Measurements from ENCODE around the gene RAP2C. TPM values are rescaled to one million over a fixed set of nuclear protein-coding genes. Genes with fewer than 3 reads are reported as not detected.

Gene RAP2C
- total RNA-seq (2014; rRNA removed; shearing (Covaris generic); ENCODE audit: low replicate concordance): 9.8 and 27.7 TPM in 2 replicates

- peak within 1 kb of the TSS; percentile 80 for H3K4me2 ChIP-seq (ENCODE audit: low read depth, low read length, poor library complexity, severe bottlenecking)
- peak; percentile 85 for DNase-seq
- H2AFZ ChIP-seq (ENCODE audit: low read length): peak within 1 kb of the TSS; percentile 58; the same call in 1 of the 2 replicates
- H3K4me1 ChIP-seq (ENCODE audit: low read length): peaks cover 27% of the 10 kb centered on the region
- peak within 1 kb of the TSS; percentile 72 for H3K9ac ChIP-seq (ENCODE audit: low read length)
- H3K27ac ChIP-seq (ENCODE audit: low read length): 0 out of 2 replicates have a peak within 1 kb of the TSS, but pooled peaks have one; percentile 23
- no peaks in the 10 kb centered on the region for H3K9me2 ChIP-seq (replicated peaks; ENCODE audit: insufficient read depth, low read length)
- H3K9me3 ChIP-seq (ENCODE audit: low read length): no peaks in the 10 kb centered on the region
- H3K4me3 ChIP-seq (ENCODE audit: low read length): peak within 1 kb of the TSS; percentile 74
- H3K36me3 ChIP-seq (ENCODE audit: insufficient read depth, low read length): peaks cover 4% of the 10 kb centered on the region; the same call in 1 of the 2 replicates
- H3K79me2 ChIP-seq (ENCODE audit: low read length): peaks cover 25% of the 10 kb centered on the region
- H3K27me3 ChIP-seq (ENCODE audit: low read length): no peaks in the 10 kb centered on the region
- no peaks in the 10 kb centered on the region for H4K20me1 ChIP-seq (ENCODE audit: insufficient read depth, low read depth, low read length)
These were observed at the start of gene RAP2C for GRCh38 chrX:132219343-132219768. Gene RAP2C, minus strand, starts transcription at chrX:132219447. Its CDS starts 2,179 bp downstream, at chrX:132217268.

- Histone ChIP-seq H3K4me3 (ENCODE audit: low read length) (no peak overlapping the region), H4K20me1 (ENCODE audit: insufficient read depth, low read depth, low read length) (no peaks in the 10 kb centered on the region), H2AFZ (ENCODE audit: low read length) (no peak overlapping the region), H3K79me2 (ENCODE audit: low read length) (no peaks in the 10 kb centered on the region), H3K4me1 (ENCODE audit: low read length) (no peaks in the 10 kb centered on the region), H3K36me3 (ENCODE audit: insufficient read depth, low read length) (no peaks in the 10 kb centered on the region), H3K4me2 (ENCODE audit: low read depth, low read length, poor library complexity, severe bottlenecking) (no peak overlapping the region), H3K27me3 (ENCODE audit: low read length) (no peaks in the 10 kb centered on the region), H3K27ac (ENCODE audit: low read length) (no peak overlapping the region), H3K9me2 (replicated peaks; ENCODE audit: insufficient read depth, low read length) (no peaks in the 10 kb centered on the region), H3K9me3 (ENCODE audit: low read length) (no peaks in the 10 kb centered on the region), H3K9ac (ENCODE audit: low read length) (no peak overlapping the region)
- no peak for DNase-seq
These were observed 48.1 kb upstream of the RAP2C start for GRCh38 chrX:132267392-132267791.

GRCh38 chrX:132266583-132267355 is 47.5 kb upstream of the RAP2C start:
- Histone ChIP-seq H3K27me3 (ENCODE audit: low read length) (no peaks in the 10 kb centered on the region), H3K9me3 (ENCODE audit: low read length) (no peaks in the 10 kb centered on the region), H3K4me1 (ENCODE audit: low read length) (no peaks in the 10 kb centered on the region), H4K20me1 (ENCODE audit: insufficient read depth, low read depth, low read length) (no peaks in the 10 kb centered on the region), H3K79me2 (ENCODE audit: low read length) (no peaks in the 10 kb centered on the region), H2AFZ (ENCODE audit: low read length) (no peak overlapping the region), H3K4me3 (ENCODE audit: low read length) (no peak overlapping the region), H3K9ac (ENCODE audit: low read length) (no peak overlapping the region), H3K27ac (ENCODE audit: low read length) (no peak overlapping the region), H3K9me2 (replicated peaks; ENCODE audit: insufficient read depth, low read length) (no peaks in the 10 kb centered on the region), H3K36me3 (ENCODE audit: insufficient read depth, low read length) (no peaks in the 10 kb centered on the region), H3K4me2 (ENCODE audit: low read depth, low read length, poor library complexity, severe bottlenecking) (no peak overlapping the region)
- no peak for DNase-seq

- Histone ChIP-seq H3K9ac (ENCODE audit: low read length) (no peak overlapping the region), H3K4me2 (ENCODE audit: low read depth, low read length, poor library complexity, severe bottlenecking) (no peak overlapping the region)
These were observed 43.9 kb upstream of the RAP2C start for GRCh38 chrX:132263127-132263526.

GRCh38 chrX:132258509-132258908 is 39.3 kb upstream of the RAP2C start:
- Histone ChIP-seq H3K27ac (ENCODE audit: low read length) (no peak overlapping the region), H3K9me3 (ENCODE audit: low read length) (no peaks in the 10 kb centered on the region), H2AFZ (ENCODE audit: low read length) (no peak overlapping the region), H3K4me1 (ENCODE audit: low read length) (no peaks in the 10 kb centered on the region), H3K36me3 (ENCODE audit: insufficient read depth, low read length) (no peaks in the 10 kb centered on the region), H3K4me3 (ENCODE audit: low read length) (no peak overlapping the region), H3K27me3 (ENCODE audit: low read length) (no peaks in the 10 kb centered on the region), H4K20me1 (ENCODE audit: insufficient read depth, low read depth, low read length) (no peaks in the 10 kb centered on the region), H3K9ac (ENCODE audit: low read length) (no peak overlapping the region), H3K79me2 (ENCODE audit: low read length) (no peaks in the 10 kb centered on the region), H3K4me2 (ENCODE audit: low read depth, low read length, poor library complexity, severe bottlenecking) (no peak overlapping the region), H3K9me2 (replicated peaks; ENCODE audit: insufficient read depth, low read length) (no peaks in the 10 kb centered on the region)
- no peak for DNase-seq

More at GRCh38 chrX:132263127-132263526, 43.9 kb upstream of the RAP2C start:
- Histone ChIP-seq H3K4me1 (ENCODE audit: low read length) (no peaks in the 10 kb centered on the region), H3K9me2 (replicated peaks; ENCODE audit: insufficient read depth, low read length) (no peaks in the 10 kb centered on the region), H3K36me3 (ENCODE audit: insufficient read depth, low read length) (no peaks in the 10 kb centered on the region), H3K4me3 (ENCODE audit: low read length) (no peak overlapping the region), H2AFZ (ENCODE audit: low read length) (no peak overlapping the region), H4K20me1 (ENCODE audit: insufficient read depth, low read depth, low read length) (no peaks in the 10 kb centered on the region), H3K27ac (ENCODE audit: low read length) (no peak overlapping the region), H3K9me3 (ENCODE audit: low read length) (no peaks in the 10 kb centered on the region), H3K27me3 (ENCODE audit: low read length) (no peaks in the 10 kb centered on the region), H3K79me2 (ENCODE audit: low read length) (no peaks in the 10 kb centered on the region)
- DNase-seq: no peak

- H3K4me2 ChIP-seq (ENCODE audit: low read depth, low read length, poor library complexity, severe bottlenecking): no peak overlapping the region
- no peak for DNase-seq
- no peak overlapping the region for H3K4me3 ChIP-seq (ENCODE audit: low read length)
- no peaks in the 10 kb centered on the region for H3K36me3 ChIP-seq (ENCODE audit: insufficient read depth, low read length)
- H3K9me3 ChIP-seq (ENCODE audit: low read length): no peaks in the 10 kb centered on the region
- no peak overlapping the region for H3K9ac ChIP-seq (ENCODE audit: low read length)
- H3K4me1 ChIP-seq (ENCODE audit: low read length): no peaks in the 10 kb centered on the region
- H3K9me2 ChIP-seq (replicated peaks; ENCODE audit: insufficient read depth, low read length): no peaks in the 10 kb centered on the region
- H3K27me3 ChIP-seq (ENCODE audit: low read length): no peaks in the 10 kb centered on the region
- H3K79me2 ChIP-seq (ENCODE audit: low read length): no peaks in the 10 kb centered on the region
- H2AFZ ChIP-seq (ENCODE audit: low read length): no peak overlapping the region
- H4K20me1 ChIP-seq (ENCODE audit: insufficient read depth, low read depth, low read length): no peaks in the 10 kb centered on the region
- no peak overlapping the region for H3K27ac ChIP-seq (ENCODE audit: low read length)
These were observed 37.9 kb upstream of the RAP2C start for GRCh38 chrX:132257116-132257515.

- Histone ChIP-seq H3K36me3 (ENCODE audit: insufficient read depth, low read length) (no peaks in the 10 kb centered on the region), H2AFZ (ENCODE audit: low read length) (no peak overlapping the region), H3K27ac (ENCODE audit: low read length) (no peak overlapping the region), H3K4me1 (ENCODE audit: low read length) (no peaks in the 10 kb centered on the region), H4K20me1 (ENCODE audit: insufficient read depth, low read depth, low read length) (no peaks in the 10 kb centered on the region), H3K9me3 (ENCODE audit: low read length) (no peaks in the 10 kb centered on the region), H3K27me3 (ENCODE audit: low read length) (no peaks in the 10 kb centered on the region), H3K9ac (ENCODE audit: low read length) (no peak overlapping the region), H3K9me2 (replicated peaks; ENCODE audit: insufficient read depth, low read length) (no peaks in the 10 kb centered on the region), H3K4me2 (ENCODE audit: low read depth, low read length, poor library complexity, severe bottlenecking) (no peak overlapping the region), H3K4me3 (ENCODE audit: low read length) (no peak overlapping the region), H3K79me2 (ENCODE audit: low read length) (no peaks in the 10 kb centered on the region)
- no peak for DNase-seq
These were observed 16.9 kb upstream of the RAP2C start for GRCh38 chrX:132236121-132236520.

GRCh38 chrX:132235488-132235887 is 16.2 kb upstream of the RAP2C start:
- Histone ChIP-seq H3K27me3 (ENCODE audit: low read length) (no peaks in the 10 kb centered on the region), H4K20me1 (ENCODE audit: insufficient read depth, low read depth, low read length) (no peaks in the 10 kb centered on the region), H3K27ac (ENCODE audit: low read length) (no peak overlapping the region), H3K9me3 (ENCODE audit: low read length) (no peaks in the 10 kb centered on the region), H3K4me2 (ENCODE audit: low read depth, low read length, poor library complexity, severe bottlenecking) (no peak overlapping the region), H3K79me2 (ENCODE audit: low read length) (no peaks in the 10 kb centered on the region), H3K9ac (ENCODE audit: low read length) (no peak overlapping the region), H3K9me2 (replicated peaks; ENCODE audit: insufficient read depth, low read length) (no peaks in the 10 kb centered on the region), H3K4me3 (ENCODE audit: low read length) (no peak overlapping the region), H2AFZ (ENCODE audit: low read length) (no peak overlapping the region), H3K4me1 (ENCODE audit: low read length) (no peaks in the 10 kb centered on the region), H3K36me3 (ENCODE audit: insufficient read depth, low read length) (no peaks in the 10 kb centered on the region)
- no peak for DNase-seq
